H9 (cell line): ENCODE data around the gene TWF1. TPM values are rescaled to one million over a fixed set of nuclear protein-coding genes. Genes with fewer than 3 reads are reported as not detected.

Experiments
- DNase-seq: peaks from one replicate; pipeline ENCODE4 v3.0.0-alpha.2; 2017
- H2AFZ ChIP-seq: one replicate; pipeline ENCODE4 v1.6.1; 2013; ENCODE audit warnings: mild to moderate bottlenecking, low read length, control low read depth, moderate library complexity
- H2AK5ac ChIP-seq: 2 replicates; pipeline ENCODE4 v1.6.1; 2013; ENCODE audit warnings: low read length, control low read depth, mixed read lengths; ENCODE audit not compliant: insufficient read length
- H2BK120ac ChIP-seq: one replicate; pipeline ENCODE4 v1.6.1; 2013; ENCODE audit warnings: low read depth, mild to moderate bottlenecking, low read length, control low read depth, inconsistent platforms; ENCODE audit not compliant: poor library complexity, severe bottlenecking
- H2BK12ac ChIP-seq: 2 replicates; pipeline ENCODE4 v1.6.1; 2013; ENCODE audit warnings: low read length, control low read depth, mixed read lengths, low read depth; ENCODE audit not compliant: insufficient read length
- H2BK15ac ChIP-seq: 2 replicates; pipeline ENCODE4 v1.6.1; 2013; ENCODE audit warnings: low read depth, low read length, control low read depth
- H2BK20ac ChIP-seq: one replicate; pipeline ENCODE4 v1.6.1; 2013; ENCODE audit warnings: low read depth, mild to moderate bottlenecking, low read length, control low read depth, inconsistent platforms; ENCODE audit not compliant: poor library complexity, severe bottlenecking
- H2BK5ac ChIP-seq: 2 replicates; pipeline ENCODE4 v1.6.1; 2013; ENCODE audit warnings: low read length, control low read depth, mixed read lengths; ENCODE audit not compliant: insufficient read length
- H3K14ac ChIP-seq: 2 replicates; pipeline ENCODE4 v1.6.1; 2013; ENCODE audit warnings: low read length, control low read depth; ENCODE audit not compliant: insufficient read depth
- H3K18ac ChIP-seq: 2 replicates; pipeline ENCODE4 v1.6.1; 2013; ENCODE audit warnings: low read depth, mild to moderate bottlenecking, mixed read lengths, low read length, control low read depth; ENCODE audit not compliant: insufficient read length
- H3K23ac ChIP-seq: 2 replicates; pipeline ENCODE4 v1.6.1; 2013; ENCODE audit warnings: low read length, control low read depth, mixed read lengths, low read depth; ENCODE audit not compliant: insufficient read length
- H3K23me2 ChIP-seq: 2 replicates; pipeline ENCODE4 v1.6.1; 2013; ENCODE audit warnings: low read depth, mild to moderate bottlenecking, mixed read lengths, low read length, control low read depth; ENCODE audit not compliant: insufficient read length, poor library complexity, severe bottlenecking
- H3K27ac ChIP-seq: 2 replicates; pipeline ENCODE4 v1.5.1; 2013; ENCODE audit warnings: low read length, control low read depth, mixed read lengths, low read depth; ENCODE audit not compliant: insufficient read length
- H3K27me3 ChIP-seq: 2 replicates; pipeline ENCODE4 v1.6.1; 2013; ENCODE audit warnings: low read length, control low read depth, inconsistent platforms; ENCODE audit not compliant: insufficient read depth
- H3K4ac ChIP-seq: 2 replicates; pipeline ENCODE4 v1.6.1; 2013; ENCODE audit warnings: low read depth, mild to moderate bottlenecking, control low read depth, inconsistent platforms, low read length, moderate library complexity
- H3K4me1 ChIP-seq: 2 replicates; pipeline ENCODE4 v1.6.1; 2013; ENCODE audit warnings: low read length, control low read depth, inconsistent platforms; ENCODE audit not compliant: insufficient read depth
- H3K4me2 ChIP-seq: 2 replicates; pipeline ENCODE4 v1.6.1; 2013; ENCODE audit warnings: low read length, control low read depth, mixed read lengths; ENCODE audit not compliant: insufficient read length, insufficient read depth
- H3K56ac ChIP-seq: 2 replicates; pipeline ENCODE4 v1.6.1; 2013; ENCODE audit warnings: low read depth, mild to moderate bottlenecking, mixed read lengths, low read length, control low read depth; ENCODE audit not compliant: insufficient read length
- H3K79me1 ChIP-seq: 2 replicates; pipeline ENCODE4 v1.6.1; 2013; ENCODE audit warnings: low read depth, mild to moderate bottlenecking, moderate library complexity, low read length, control low read depth, inconsistent platforms; ENCODE audit not compliant: insufficient read depth, poor library complexity, severe bottlenecking
- H3K79me2 ChIP-seq: 2 replicates; pipeline ENCODE4 v1.6.1; 2013; ENCODE audit warnings: low read length, control low read depth, inconsistent platforms; ENCODE audit not compliant: insufficient read depth
- H3K9ac ChIP-seq: 2 replicates; pipeline ENCODE4 v1.6.1; 2013; ENCODE audit warnings: low read length, control low read depth, mixed read lengths; ENCODE audit not compliant: insufficient read length; ENCODE audit errors: extremely low read depth
- H3K9me3 ChIP-seq: one replicate; pipeline ENCODE4 v1.6.1; 2013; ENCODE audit warnings: low read depth, low read length, inconsistent platforms; ENCODE audit not compliant: control insufficient read depth
- H3T11ph ChIP-seq: one replicate; pipeline ENCODE4 v1.6.1; 2013; ENCODE audit warnings: mild to moderate bottlenecking, low read length, control low read depth, inconsistent platforms
- H4K20me1 ChIP-seq: one replicate; pipeline ENCODE4 v1.6.1; 2013; ENCODE audit not compliant: control insufficient read depth, insufficient read length, insufficient read depth
- H4K5ac ChIP-seq: 2 replicates; pipeline ENCODE4 v1.6.1; 2013; ENCODE audit warnings: low read depth, mild to moderate bottlenecking, mixed read lengths, low read length, control low read depth; ENCODE audit not compliant: insufficient read length
- H4K8ac ChIP-seq: replicated peaks from 2 replicates; pipeline ENCODE4 v1.6.1; 2013; ENCODE audit warnings: low read length, control low read depth, mixed read lengths, low read depth; ENCODE audit not compliant: insufficient read length
- H4K91ac ChIP-seq: 2 replicates; pipeline ENCODE4 v1.6.1; 2013; ENCODE audit warnings: low read depth, mild to moderate bottlenecking, moderate library complexity, mixed read lengths, low read length, control low read depth; ENCODE audit not compliant: insufficient read length
- H3K27ac Mint-ChIP-seq, 3 experiments: 2 replicates in 2 of 3; 3 replicates in 1 of 3; pipeline ENCODE4 v1.8.0; 2020 to 2021; ENCODE audit warnings: mixed read lengths in 3 of 3, mild to moderate bottlenecking in 1 of 3, moderate library complexity in 1 of 3
- H3K27me3 Mint-ChIP-seq: 2 replicates; pipeline ENCODE4 v1.8.0; 2021; ENCODE audit warnings: low read depth, mild to moderate bottlenecking, moderate library complexity, mixed read lengths
- H3K36me3 Mint-ChIP-seq, 3 experiments: 2 replicates in 2 of 3; 3 replicates in 1 of 3; pipeline ENCODE4 v1.8.0; 2020 to 2021; ENCODE audit warnings: low read depth in 3 of 3, mixed read lengths in 3 of 3; ENCODE audit not compliant: insufficient read depth in 1 of 3
- H3K4me1 Mint-ChIP-seq, 2 experiments: 2 replicates each; pipeline ENCODE4 v1.8.0; 2020; ENCODE audit warnings: mixed read lengths in 2 of 2
- H3K4me3 Mint-ChIP-seq, 2 experiments: 2 replicates in 1 of 2; 3 replicates in 1 of 2; pipeline ENCODE4 v1.8.0; 2020 to 2021; ENCODE audit warnings: mild to moderate bottlenecking in 2 of 2, mixed read lengths in 2 of 2, moderate library complexity in 1 of 2
- H3K9me3 Mint-ChIP-seq, 2 experiments: 2 replicates in 1 of 2; 3 replicates in 1 of 2; pipeline ENCODE4 v1.8.0; 2020; ENCODE audit warnings: mild to moderate bottlenecking in 2 of 2, mixed read lengths in 2 of 2, moderate library complexity in 1 of 2
- CTCF ChIP-seq: fragments of 200-600 bp; sonication (generic); conservative IDR thresholded peaks from 3 replicates; pipeline ENCODE4 v1.8.0; 2021; ENCODE audit warnings: antibody characterized with exemption, mild to moderate bottlenecking
- WGBS: extraction: QIAGEN DNeasy Blood & Tissue Kit; methylation state at CpG from one replicate; pipeline ENCODE4 v1.1.7; 2013; ENCODE audit warnings: missing lambda C conversion rate, low lambda C conversion rate, mixed read lengths; ENCODE audit not compliant: insufficient read length; ENCODE audit errors: extremely low coverage; 5-methylcytosine and 5-hydroxymethylcytosine counted together
- total RNA-seq: library from RNA; stranded (reverse); gene quantifications from 2 replicates; pipeline ENCODE4 v1.2.1, GENCODE V29; 2021

Gene TWF1
- total RNA-seq, 1 experiment from 2014 or later: 22.8 TPM

DNA sequence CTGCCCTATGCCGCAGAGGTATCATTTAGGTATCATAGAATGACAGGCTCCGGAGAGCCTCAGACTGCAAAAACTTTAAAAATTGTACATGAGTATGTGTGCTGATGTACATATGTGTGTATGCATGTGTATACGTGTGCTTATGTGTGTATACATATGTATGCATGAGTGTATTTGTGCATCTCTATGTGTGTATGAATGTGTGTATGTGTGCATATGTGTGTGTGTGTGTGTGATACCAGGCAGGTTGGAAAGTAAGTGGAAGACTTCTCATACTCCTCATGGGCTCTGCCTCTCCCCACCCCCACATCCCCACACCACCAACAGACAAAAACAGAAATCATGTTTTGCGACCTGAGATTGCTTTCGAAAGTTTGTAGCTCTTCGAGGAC is 29.1 kb upstream of the TWF1 start:
- no peaks in the 10 kb centered on the region for H3K36me3 Mint-ChIP-seq
- H3K27me3 Mint-ChIP-seq: peaks cover 40% of the 10 kb centered on the region
- no peak overlapping the region for H4K91ac ChIP-seq

More for the DNA sequence above, 29.1 kb upstream of the TWF1 start:
- Histone ChIP-seq H3T11ph (no peak overlapping the region), H3K14ac (no peak overlapping the region), H3K4ac (no peak overlapping the region), H3K56ac (no peak overlapping the region), H3K27me3 (peaks cover 4% of the 10 kb centered on the region; the same call in 1 of the 2 replicates), H2AFZ (no peak overlapping the region), H2AK5ac (no peak overlapping the region), H3K4me2 (peak overlapping the region; percentile 80), H2BK5ac (no peak overlapping the region), H3K23me2 (peaks cover 10% of the 10 kb centered on the region), H2BK20ac (no peak overlapping the region), H2BK15ac (no peak overlapping the region), H3K23ac (no peak overlapping the region), H4K20me1 (no peaks in the 10 kb centered on the region), H3K79me1 (no peaks in the 10 kb centered on the region), H3K9ac (no peak overlapping the region), H3K18ac (no peak overlapping the region), H3K9me3 (no peaks in the 10 kb centered on the region), H3K4me1 (no peaks in the 10 kb centered on the region; the same call in 1 of the 2 replicates), H3K27ac (no peak overlapping the region), H4K8ac (no peak overlapping the region), H4K5ac (no peak overlapping the region), H2BK120ac (no peak overlapping the region), H3K79me2 (no peaks in the 10 kb centered on the region), H2BK12ac (no peak overlapping the region)
- WGBS: no CpG with 5 or more reads among the region's 6 CpGs
- H3K27ac Mint-ChIP-seq: no peak overlapping the region
- no peak for DNase-seq
- peaks cover 7 to 10% of the 10 kb centered on the region in 2 experiments for H3K4me1 Mint-ChIP-seq
- no peaks in the 10 kb centered on the region for H3K9me3 Mint-ChIP-seq
- no peak for TF ChIP-seq CTCF
- H3K4me3 Mint-ChIP-seq: peak overlapping the region; percentile 64 to 81
